GM06990 (cell line): ENCODE measurements around the gene GORASP1.

ENCODE experiments used
- DNase-seq: peaks from one replicate; pipeline ENCODE4 v3.0.0-alpha.2; 2011; ENCODE audit not compliant: insufficient read length; ENCODE audit errors: extremely low read depth
- H3K27me3 ChIP-seq: replicated peaks from 2 replicates; pipeline ENCODE4 v1.6.0; 2011; ENCODE audit warnings: low read length; ENCODE audit not compliant: control insufficient read depth, insufficient read depth
- H3K36me3 ChIP-seq: 2 replicates; pipeline ENCODE4 v1.5.1; 2011; ENCODE audit warnings: low read length; ENCODE audit not compliant: control insufficient read depth, insufficient read depth
- H3K4me3 ChIP-seq: replicated peaks from 2 replicates; pipeline ENCODE4 v1.5.1; 2011; ENCODE audit warnings: low read depth, mild to moderate bottlenecking, control low read depth, low read length
- CTCF ChIP-seq: IDR thresholded peaks from 2 replicates; pipeline ENCODE4 v1.5.1; 2011; ENCODE audit warnings: low read length, control low read depth, mild to moderate bottlenecking, inconsistent platforms; ENCODE audit not compliant: insufficient read depth, poor library complexity, severe bottlenecking

GORASP1 gene

GRCh38 chr3:39096775-39097174 is 10.7 kb downstream of the GORASP1 start:
- H3K27me3 ChIP-seq = no peaks in the 10 kb centered on the region
- H3K4me3 ChIP-seq = no peak overlapping the region
- TF ChIP-seq CTCF = no peak
- DNase-seq = no peak
- H3K36me3 ChIP-seq = peaks cover 35% of the 10 kb centered on the region

GRCh38 chr3:39095778-39096177 is 11.6 kb downstream of the GORASP1 start:
- TF ChIP-seq CTCF = no peak
- DNase-seq = no peak
- Histone ChIP-seq H3K36me3 (peaks cover 35% of the 10 kb centered on the region), H3K27me3 (no peaks in the 10 kb centered on the region), H3K4me3 (no peak overlapping the region)

GRCh38 chr3:39094851-39095677 is 12.4 kb downstream of the GORASP1 start:
- no peak for DNase-seq
- Histone ChIP-seq H3K36me3 (peaks cover 32% of the 10 kb centered on the region), H3K27me3 (no peaks in the 10 kb centered on the region), H3K4me3 (no peak overlapping the region)
- no peak for TF ChIP-seq CTCF

GRCh38 chr3:39090922-39091321 is 16.5 kb downstream of the GORASP1 start:
- DNase-seq = no peak
- H3K4me3 ChIP-seq = no peak overlapping the region
- no peaks in the 10 kb centered on the region for H3K27me3 ChIP-seq
- TF ChIP-seq CTCF = no peak
- peaks cover 7% of the 10 kb centered on the region for H3K36me3 ChIP-seq

- H3K36me3 ChIP-seq = peaks cover 2% of the 10 kb centered on the region
- no peak overlapping the region for H3K4me3 ChIP-seq
- TF ChIP-seq CTCF = no peak
- no peaks in the 10 kb centered on the region for H3K27me3 ChIP-seq
- DNase-seq = no peak
These were observed 18.5 kb downstream of the GORASP1 start for GRCh38 chr3:39088889-39089288.
